ENCODE measurements around the gene CA5A.
"Not testable (repeated sequence)": the region's sequence is repeated elsewhere in the genome, so short reads cannot be mapped to it uniquely, and the experiment has no call there.

GRCh38 chr16:87861300-87862099 is 74.8 kb downstream of the CA5A start:
- TF ChIP-seq POLR2A, CTCF (IDR thresholded peaks at IDR 0.05): not testable (repeated sequence)
